HUES48 (cell line): ENCODE data around the gene PTPRN2.

ENCODE experiments used
- H3K27ac ChIP-seq: one replicate; pipeline ENCODE4 v1.7.0; 2013; ENCODE audit warnings: low read depth, low read length, inconsistent platforms
- H3K27me3 ChIP-seq: 2 replicates; pipeline ENCODE4 v1.6.1; 2013; ENCODE audit warnings: mild to moderate bottlenecking, low read length; ENCODE audit not compliant: control insufficient read depth, insufficient read depth
- H3K36me3 ChIP-seq: 2 replicates; pipeline ENCODE4 v1.6.1; 2013; ENCODE audit warnings: low read length; ENCODE audit not compliant: control insufficient read depth, insufficient read depth
- H3K4me1 ChIP-seq: 2 replicates; pipeline ENCODE4 v1.6.1; 2013; ENCODE audit warnings: mild to moderate bottlenecking, low read length; ENCODE audit not compliant: control insufficient read depth, insufficient read depth
- H3K4me3 ChIP-seq: 2 replicates; pipeline ENCODE4 v1.5.1; 2013; ENCODE audit warnings: mild to moderate bottlenecking, low read depth, low read length
- H3K9ac ChIP-seq: 2 replicates; pipeline ENCODE4 v1.6.1; 2013; ENCODE audit warnings: mild to moderate bottlenecking, low read depth, low read length, moderate library complexity
- H3K9me3 ChIP-seq: 2 replicates; pipeline ENCODE4 v1.6.1; 2013; ENCODE audit warnings: low read length; ENCODE audit not compliant: control insufficient read depth, insufficient read depth

PTPRN2 gene

GRCh38 chr7:158487631-158488151 is 99.9 kb downstream of the PTPRN2 start:
- no peaks in the 10 kb centered on the region for H3K9me3 ChIP-seq
- no peaks in the 10 kb centered on the region for H3K27me3 ChIP-seq
- H3K36me3 ChIP-seq: no peaks in the 10 kb centered on the region
- H3K27ac ChIP-seq: no peak overlapping the region
- H3K9ac ChIP-seq: no peak overlapping the region
- no peaks in the 10 kb centered on the region for H3K4me1 ChIP-seq
- H3K4me3 ChIP-seq: no peak overlapping the region

- Histone ChIP-seq H3K9me3 (no peaks in the 10 kb centered on the region), H3K4me1 (no peaks in the 10 kb centered on the region), H3K36me3 (no peaks in the 10 kb centered on the region), H3K27me3 (no peaks in the 10 kb centered on the region), H3K27ac (no peak overlapping the region), H3K4me3 (no peak overlapping the region), H3K9ac (no peak overlapping the region)
Measured at GRCh38 chr7:158486919-158487318, 100.7 kb downstream of the PTPRN2 start.

- H3K9me3 ChIP-seq: no peaks in the 10 kb centered on the region
- no peak overlapping the region for H3K9ac ChIP-seq
- H3K27ac ChIP-seq: no peak overlapping the region
- no peak overlapping the region for H3K4me3 ChIP-seq
- H3K36me3 ChIP-seq: no peaks in the 10 kb centered on the region
- H3K27me3 ChIP-seq: no peaks in the 10 kb centered on the region
- H3K4me1 ChIP-seq: no peaks in the 10 kb centered on the region
Measured at GRCh38 chr7:158484801-158485531, 102.7 kb downstream of the PTPRN2 start.

GRCh38 chr7:158482480-158482879 is 105.1 kb downstream of the PTPRN2 start:
- no peaks in the 10 kb centered on the region for H3K36me3 ChIP-seq
- no peak overlapping the region for H3K4me3 ChIP-seq
- no peak overlapping the region for H3K27ac ChIP-seq
- H3K9me3 ChIP-seq: no peaks in the 10 kb centered on the region
- H3K27me3 ChIP-seq: no peaks in the 10 kb centered on the region
- no peak overlapping the region for H3K9ac ChIP-seq
- no peaks in the 10 kb centered on the region for H3K4me1 ChIP-seq

GRCh38 chr7:158479664-158480025 is 108.0 kb downstream of the PTPRN2 start:
- H3K4me1 ChIP-seq: no peaks in the 10 kb centered on the region
- H3K4me3 ChIP-seq: no peak overlapping the region
- no peak overlapping the region for H3K9ac ChIP-seq
- no peaks in the 10 kb centered on the region for H3K36me3 ChIP-seq
- H3K27me3 ChIP-seq: no peaks in the 10 kb centered on the region
- H3K9me3 ChIP-seq: no peaks in the 10 kb centered on the region
- no peak overlapping the region for H3K27ac ChIP-seq

- no peaks in the 10 kb centered on the region for H3K9me3 ChIP-seq
- H3K27ac ChIP-seq: no peak overlapping the region
- no peaks in the 10 kb centered on the region for H3K36me3 ChIP-seq
- no peak overlapping the region for H3K4me3 ChIP-seq
- no peaks in the 10 kb centered on the region for H3K27me3 ChIP-seq
- no peaks in the 10 kb centered on the region for H3K4me1 ChIP-seq
- no peak overlapping the region for H3K9ac ChIP-seq
Measured at GRCh38 chr7:158479021-158479663, 108.5 kb downstream of the PTPRN2 start.

GRCh38 chr7:158477866-158478265 is 109.8 kb downstream of the PTPRN2 start:
- no peak overlapping the region for H3K27ac ChIP-seq
- no peak overlapping the region for H3K9ac ChIP-seq
- no peaks in the 10 kb centered on the region for H3K27me3 ChIP-seq
- no peaks in the 10 kb centered on the region for H3K36me3 ChIP-seq
- H3K4me1 ChIP-seq: peaks cover 5% of the 10 kb centered on the region; the same call in 1 of the 2 replicates
- no peaks in the 10 kb centered on the region for H3K9me3 ChIP-seq
- H3K4me3 ChIP-seq: no peak overlapping the region

GRCh38 chr7:158476331-158476932 is 111.2 kb downstream of the PTPRN2 start:
- Histone ChIP-seq H3K9me3 (no peaks in the 10 kb centered on the region), H3K27me3 (no peaks in the 10 kb centered on the region), H3K4me3 (no peak overlapping the region), H3K9ac (no peak overlapping the region), H3K36me3 (no peaks in the 10 kb centered on the region), H3K27ac (no peak overlapping the region), H3K4me1 (peaks cover 5% of the 10 kb centered on the region; the same call in 1 of the 2 replicates)

GRCh38 chr7:158475679-158476052 is 112.0 kb downstream of the PTPRN2 start:
- Histone ChIP-seq H3K27me3 (no peaks in the 10 kb centered on the region), H3K9me3 (no peaks in the 10 kb centered on the region), H3K27ac (no peak overlapping the region), H3K36me3 (no peaks in the 10 kb centered on the region), H3K9ac (no peak overlapping the region), H3K4me3 (no peak overlapping the region), H3K4me1 (peaks cover 8% of the 10 kb centered on the region)

- Histone ChIP-seq H3K9ac (no peak overlapping the region), H3K36me3 (no peaks in the 10 kb centered on the region), H3K9me3 (no peaks in the 10 kb centered on the region), H3K27ac (no peak overlapping the region), H3K27me3 (no peaks in the 10 kb centered on the region), H3K4me1 (peaks cover 13% of the 10 kb centered on the region), H3K4me3 (no peak overlapping the region)
Measured at GRCh38 chr7:158475036-158475678, 112.5 kb downstream of the PTPRN2 start.

GRCh38 chr7:158474488-158474887 is 113.1 kb downstream of the PTPRN2 start:
- Histone ChIP-seq H3K9me3 (no peaks in the 10 kb centered on the region), H3K4me1 (peaks cover 20% of the 10 kb centered on the region), H3K9ac (no peak overlapping the region), H3K27ac (no peak overlapping the region), H3K27me3 (no peaks in the 10 kb centered on the region), H3K4me3 (no peak overlapping the region), H3K36me3 (no peaks in the 10 kb centered on the region)
